ENCODE data around the gene EXD3.

Gene EXD3

GRCh38 chr9:137278721-137279711 is 143.9 kb downstream of the EXD3 start:
- no peak for TF ChIP-seq GATA1 (IDR thresholded peaks at IDR 0.05; ENCODE audit: low read depth, low read length)
- TF ChIP-seq POLR2A (IDR thresholded peaks at IDR 0.05; ENCODE audit: low read length) = no peak
- DNase-seq = peak in 1 of 2 experiments; percentile 50

DNA sequence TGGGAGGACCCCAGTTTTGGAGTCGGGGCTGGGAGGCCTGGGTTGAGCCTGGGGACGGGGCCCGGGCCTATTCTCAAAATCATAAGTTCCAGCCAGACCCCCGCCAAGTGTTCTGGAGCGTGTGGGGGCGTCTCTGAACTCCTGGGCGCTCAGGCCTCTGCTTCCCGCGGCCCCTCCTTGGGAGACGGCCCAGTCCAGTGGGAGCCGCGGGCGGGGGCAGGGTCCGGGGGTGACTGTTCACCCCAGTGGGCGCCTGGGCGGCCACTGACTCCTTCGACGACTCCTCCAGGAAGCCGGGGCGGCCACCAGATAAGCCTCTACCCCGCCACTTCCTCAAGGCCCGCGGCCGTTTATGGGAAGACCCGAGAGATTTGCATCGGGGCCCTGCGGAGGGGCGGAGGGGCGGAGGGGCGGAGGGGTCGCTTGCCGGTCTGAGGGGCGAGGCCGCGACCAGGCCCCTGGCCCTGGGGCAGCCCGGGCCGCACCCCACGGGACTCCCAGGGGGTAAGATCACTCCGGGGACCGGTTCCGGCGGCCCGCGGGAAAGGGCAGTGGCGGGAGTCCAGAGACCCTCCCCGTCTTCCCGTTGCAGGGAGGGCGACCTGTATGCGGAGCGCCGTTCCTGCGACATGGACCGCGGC is 144.8 kb downstream of the EXD3 start:
- DNase-seq = peak; percentile 52 to 55
- TF ChIP-seq POLR2A (IDR thresholded peaks at IDR 0.05; ENCODE audit: low read length) = no peak

- TF ChIP-seq POLR2A (IDR thresholded peaks at IDR 0.05; ENCODE audit: low read length) = peak; percentile 30
- no peak for TF ChIP-seq GATA1 (IDR thresholded peaks at IDR 0.05; ENCODE audit: low read depth, low read length)
- DNase-seq = peak; percentile 73
Measured at GRCh38 chr9:137277329-137278041, 145.5 kb downstream of the EXD3 start, which contains the start of gene TOR4A. Gene TOR4A, plus strand, starts transcription at chr9:137277726. Its CDS starts 964 bp downstream, at chr9:137278690.

DNA sequence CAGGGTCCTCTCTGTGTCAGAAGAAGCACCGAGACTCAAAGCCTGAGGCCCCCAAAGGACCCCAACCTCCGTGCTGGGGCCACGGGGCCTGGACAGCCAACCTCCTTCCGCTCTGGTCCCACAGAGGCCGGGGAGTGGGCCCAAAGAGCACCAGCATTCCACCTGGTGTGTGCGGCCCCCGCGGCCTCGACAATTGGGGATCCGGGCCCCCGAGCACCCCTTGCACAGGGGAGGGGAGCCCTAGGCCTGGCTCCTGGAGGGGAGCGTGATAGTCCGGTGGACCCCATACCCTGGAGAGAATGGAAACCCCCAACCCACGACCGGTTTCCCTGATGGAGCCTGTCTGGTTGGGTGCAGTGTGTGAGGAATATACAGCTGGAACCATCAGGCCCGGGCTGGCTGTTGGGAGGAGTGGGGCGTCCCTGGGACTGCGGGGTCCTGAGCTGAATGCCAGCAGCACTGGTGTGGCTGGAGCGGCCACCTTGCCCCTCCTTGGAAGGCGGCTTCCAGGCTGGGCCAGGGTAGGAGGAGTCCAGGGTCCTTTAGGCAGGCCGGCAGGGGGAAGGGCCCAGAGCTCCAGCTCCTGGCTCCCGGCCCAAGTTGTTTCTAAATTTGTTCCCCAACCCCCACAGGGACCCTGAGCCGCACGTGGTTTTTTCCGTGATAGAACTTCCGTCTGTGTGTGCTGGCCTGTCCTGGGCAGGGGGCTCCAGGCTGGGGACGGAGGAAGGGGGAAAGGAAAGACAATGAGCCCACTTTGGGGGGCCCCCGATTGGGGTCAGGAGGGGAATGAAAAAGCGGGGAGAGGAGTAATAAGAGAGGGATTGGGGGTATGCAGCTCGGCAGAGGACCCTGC is 146.3 kb downstream of the EXD3 start:
- peak; percentile 50 to 66 for DNase-seq
- TF ChIP-seq GATA1 (IDR thresholded peaks at IDR 0.05; ENCODE audit: low read depth, low read length) (no peak), POLR2A (IDR thresholded peaks at IDR 0.05; ENCODE audit: low read length) (no peak)

DNA sequence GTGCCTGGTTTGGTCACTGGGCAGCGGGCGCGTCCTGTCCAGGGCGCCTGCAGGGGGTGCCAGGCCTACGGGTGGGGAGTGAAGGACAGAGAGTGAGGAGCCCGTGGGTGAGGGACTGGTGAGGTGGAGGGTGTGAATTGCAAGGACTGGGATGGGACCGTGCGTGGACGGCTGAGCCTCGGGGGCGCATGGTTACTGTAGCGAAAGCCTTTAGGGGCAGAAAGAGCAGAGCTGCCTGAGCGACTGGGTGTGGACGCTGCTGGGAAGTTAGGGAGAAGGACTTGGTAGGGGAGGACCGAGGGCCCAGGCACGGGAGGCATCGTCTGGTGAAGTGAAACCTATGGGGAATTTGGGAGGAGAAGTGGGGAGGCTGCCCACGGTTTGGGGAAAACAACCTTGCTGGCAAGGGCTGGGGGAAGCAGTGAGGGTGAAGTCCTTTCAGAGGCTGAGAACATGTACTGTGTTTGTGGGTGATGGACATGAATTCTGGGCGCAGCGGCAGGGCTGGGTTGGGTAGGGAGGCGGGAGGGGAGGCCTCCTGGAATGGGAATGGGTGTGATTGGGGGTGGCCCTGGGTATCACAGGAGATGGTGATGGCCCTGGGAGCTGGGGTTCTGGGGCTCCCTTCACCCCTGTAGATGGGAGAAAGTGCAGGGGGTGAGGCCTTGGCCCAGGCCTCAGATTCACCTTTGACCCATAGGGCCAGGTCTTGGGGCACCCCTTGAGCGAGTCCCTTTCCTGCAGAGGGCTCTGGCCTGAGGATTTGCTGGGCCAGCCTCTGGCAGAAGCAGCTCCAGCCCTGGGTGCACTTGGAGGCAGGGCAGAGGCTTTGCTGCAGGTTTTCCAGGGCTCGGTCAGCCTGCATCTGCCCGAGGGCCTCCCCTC is 147.1 kb downstream of the EXD3 start:
- no peak for DNase-seq
- TF ChIP-seq POLR2A (IDR thresholded peaks at IDR 0.05; ENCODE audit: low read length) (no peak), GATA1 (IDR thresholded peaks at IDR 0.05; ENCODE audit: low read depth, low read length) (no peak)

DNA sequence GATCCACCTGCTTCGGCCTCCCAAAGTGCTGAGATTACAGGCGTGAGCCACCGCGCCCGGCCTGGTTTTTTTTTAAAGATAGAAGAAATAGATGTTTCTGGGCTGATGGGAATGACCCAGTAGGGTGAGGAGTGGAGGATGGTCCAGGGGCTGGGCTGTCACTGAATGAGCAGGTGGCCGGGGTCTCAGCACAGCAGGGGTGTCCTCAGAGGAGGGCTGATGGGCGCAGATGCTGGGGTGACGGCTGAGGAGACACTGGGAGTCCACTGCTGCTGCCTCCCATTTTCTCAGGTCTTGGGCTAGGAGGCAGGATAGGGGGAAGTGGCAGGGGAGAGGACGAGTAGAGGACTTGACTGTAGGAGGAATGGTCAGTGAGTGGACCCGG is 147.8 kb downstream of the EXD3 start:
- TF ChIP-seq GATA1 (IDR thresholded peaks at IDR 0.05; ENCODE audit: low read depth, low read length) = no peak
- TF ChIP-seq POLR2A (IDR thresholded peaks at IDR 0.05; ENCODE audit: low read length) = no peak
- DNase-seq = no peak

GRCh38 chr9:137273611-137274320 is 149.2 kb downstream of the EXD3 start:
- DNase-seq = peak in 1 of 2 experiments; percentile 39
- TF ChIP-seq GATA1 (IDR thresholded peaks at IDR 0.05; ENCODE audit: low read depth, low read length) (no peak), POLR2A (IDR thresholded peaks at IDR 0.05; ENCODE audit: low read length) (no peak)

DNA sequence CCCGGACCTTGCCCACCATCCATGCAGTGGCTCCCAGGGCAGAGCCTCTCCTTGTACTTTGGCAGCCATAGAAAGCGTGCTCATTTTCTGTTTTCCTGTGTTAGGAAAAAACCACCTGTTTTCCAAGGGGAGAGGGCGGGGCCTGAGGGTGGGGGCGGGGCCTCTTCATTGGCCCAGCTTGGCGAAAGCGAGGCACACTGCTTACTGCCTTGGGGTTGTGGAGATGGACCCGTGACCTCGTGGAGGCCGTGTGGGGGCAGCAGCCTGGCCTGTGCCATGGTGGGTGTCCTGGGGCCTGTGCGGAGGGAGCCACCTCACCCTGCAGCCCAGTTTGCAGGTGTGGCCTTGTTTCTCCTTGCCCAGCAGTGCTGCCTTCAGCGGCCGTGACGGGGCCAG is 149.9 kb downstream of the EXD3 start:
- DNase-seq = no peak
- TF ChIP-seq POLR2A (IDR thresholded peaks at IDR 0.05; ENCODE audit: low read length) = no peak
- no peak for TF ChIP-seq GATA1 (IDR thresholded peaks at IDR 0.05; ENCODE audit: low read depth, low read length)

GRCh38 chr9:137272241-137273094 is 150.5 kb downstream of the EXD3 start:
- TF ChIP-seq GATA1 (IDR thresholded peaks at IDR 0.05; ENCODE audit: low read depth, low read length) = no peak
- no peak for TF ChIP-seq POLR2A (IDR thresholded peaks at IDR 0.05; ENCODE audit: low read length)
- DNase-seq = no peak

GRCh38 chr9:137271696-137272076 is 151.3 kb downstream of the EXD3 start:
- DNase-seq = no peak
- TF ChIP-seq POLR2A (IDR thresholded peaks at IDR 0.05; ENCODE audit: low read length) (no peak), GATA1 (IDR thresholded peaks at IDR 0.05; ENCODE audit: low read depth, low read length) (no peak)
